ENCODE results near the gene MAP3K19. TPM values are rescaled to one million over a fixed set of nuclear protein-coding genes. Genes with fewer than 3 reads are reported as not detected.

MAP3K19 gene
- total and polyA plus RNA-seq, 10 of the 15 experiments (the other 5 are each of a cell fraction or from before 2014, with no cell fraction given) = 0.05 TPM; not detected in 9

GRCh38 chr2:134917888-134918525, 129.2 kb downstream of the MAP3K19 start (continued):
- TF ChIP-seq SRF (IDR thresholded peaks at IDR 0.05; ENCODE audit: low read depth in 2 of 2, low read length in 2 of 2) (no peak), EP300 (IDR thresholded peaks at IDR 0.05; ENCODE audit: borderline replicate concordance in 1 of 2, control insufficient read depth in 1 of 2, low read depth in 2 of 2, low read length in 2 of 2) (no peak), ZNF217 (IDR thresholded peaks at IDR 0.05) (0 out of 2 replicates have a peak, but pooled peaks have one; percentile 16), ZNF384 (IDR thresholded peaks at IDR 0.05; ENCODE audit: borderline replicate concordance, low read depth, low read length) (no peak), GATAD2B (conservative IDR thresholded peaks at IDR 0.05; ENCODE audit: low read depth) (no peak), PAX8 (IDR thresholded peaks at IDR 0.05) (peak; percentile 79; the same call in 1 of the 2 replicates), CREB1 (IDR thresholded peaks at IDR 0.05; ENCODE audit: low read depth) (no peak), POU2F2 (IDR thresholded peaks at IDR 0.05; ENCODE audit: borderline replicate concordance, low read depth, low read length) (peak; percentile 81; the same call in 2 of the 3 replicates), POLR2A (IDR thresholded peaks at IDR 0.05; ENCODE audit: low read depth, low read length) (peak; percentile 85), SKIL (IDR thresholded peaks at IDR 0.05; ENCODE audit: low read depth, poor library complexity, severe bottlenecking) (peak; percentile 74), TBL1XR1 (IDR thresholded peaks at IDR 0.05; ENCODE audit: low read depth, low read length) (no peak), NR2F1 (conservative IDR thresholded peaks at IDR 0.05) (peak; percentile 19; the same call in 1 of the 2 replicates), PAX5 (IDR thresholded peaks at IDR 0.05; ENCODE audit: borderline replicate concordance, low read depth, low read length) (peak; percentile 98), E2F8 (IDR thresholded peaks at IDR 0.05; ENCODE audit: low read depth, partially characterized antibody) (peak; percentile 35), IRF4 (IDR thresholded peaks at IDR 0.05; ENCODE audit: low read depth, low read length) (0 out of 2 replicates have a peak, but pooled peaks have one; percentile 7), RUNX3 (IDR thresholded peaks at IDR 0.05; ENCODE audit: low read length) (peak; percentile 71), EGR1 (IDR thresholded peaks at IDR 0.05; ENCODE audit: borderline replicate concordance in 1 of 2, low read depth in 2 of 2, low read length in 2 of 2) (peak in 1 of 2 experiments; percentile 22; a peak in 1 of 3 replicates), RB1 (IDR thresholded peaks at IDR 0.05; ENCODE audit: borderline replicate concordance) (peak; percentile 41; the same call in 1 of the 2 replicates)
- TF ChIP-seq, protein P1, sequence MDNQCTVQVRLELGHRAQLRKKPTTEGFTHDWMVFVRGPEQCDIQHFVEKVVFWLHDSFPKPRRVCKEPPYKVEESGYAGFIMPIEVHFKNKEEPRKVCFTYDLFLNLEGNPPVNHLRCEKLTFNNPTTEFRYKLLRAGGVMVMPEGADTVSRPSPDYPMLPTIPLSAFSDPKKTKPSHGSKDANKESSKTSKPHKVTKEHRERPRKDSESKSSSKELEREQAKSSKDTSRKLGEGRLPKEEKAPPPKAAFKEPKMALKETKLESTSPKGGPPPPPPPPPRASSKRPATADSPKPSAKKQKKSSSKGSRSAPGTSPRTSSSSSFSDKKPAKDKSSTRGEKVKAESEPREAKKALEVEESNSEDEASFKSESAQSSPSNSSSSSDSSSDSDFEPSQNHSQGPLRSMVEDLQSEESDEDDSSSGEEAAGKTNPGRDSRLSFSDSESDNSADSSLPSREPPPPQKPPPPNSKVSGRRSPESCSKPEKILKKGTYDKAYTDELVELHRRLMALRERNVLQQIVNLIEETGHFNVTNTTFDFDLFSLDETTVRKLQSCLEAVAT (IDR thresholded peaks at IDR 0.05) = peak; percentile 74
- TF ChIP-seq, protein P2, sequence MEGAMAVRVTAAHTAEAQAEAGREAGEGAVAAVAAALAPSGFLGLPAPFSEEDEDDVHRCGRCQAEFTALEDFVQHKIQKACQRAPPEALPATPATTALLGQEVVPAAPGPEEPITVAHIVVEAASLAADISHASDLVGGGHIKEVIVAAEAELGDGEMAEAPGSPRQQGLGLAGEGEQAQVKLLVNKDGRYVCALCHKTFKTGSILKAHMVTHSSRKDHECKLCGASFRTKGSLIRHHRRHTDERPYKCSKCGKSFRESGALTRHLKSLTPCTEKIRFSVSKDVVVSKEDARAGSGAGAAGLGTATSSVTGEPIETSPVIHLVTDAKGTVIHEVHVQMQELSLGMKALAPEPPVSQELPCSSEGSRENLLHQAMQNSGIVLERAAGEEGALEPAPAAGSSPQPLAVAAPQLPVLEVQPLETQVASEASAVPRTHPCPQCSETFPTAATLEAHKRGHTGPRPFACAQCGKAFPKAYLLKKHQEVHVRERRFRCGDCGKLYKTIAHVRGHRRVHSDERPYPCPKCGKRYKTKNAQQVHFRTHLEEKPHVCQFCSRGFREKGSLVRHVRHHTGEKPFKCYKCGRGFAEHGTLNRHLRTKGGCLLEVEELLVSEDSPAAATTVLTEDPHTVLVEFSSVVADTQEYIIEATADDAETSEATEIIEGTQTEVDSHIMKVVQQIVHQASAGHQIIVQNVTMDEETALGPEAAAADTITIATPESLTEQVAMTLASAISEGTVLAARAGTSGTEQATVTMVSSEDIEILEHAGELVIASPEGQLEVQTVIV (IDR thresholded peaks at IDR 0.05; ENCODE audit: borderline replicate concordance, partially characterized antibody) = peak; percentile 40

All from GM12878 (cell line).